ENCODE data around the gene ITPK1. TPM values are rescaled to one million over a fixed set of nuclear protein-coding genes. Genes with fewer than 3 reads are reported as not detected.
A peak's percentile ranks its signal among the peaks of the same experiment; 100 is the strongest.

ITPK1 gene
- total RNA-seq, 2 donors from 2014 or later: 77.1 to 118 TPM

- 64% methylated on average over 6 of the region's 6 CpGs for WGBS
- H3K4me1 ChIP-seq (replicated peaks): peaks cover 26% of the 10 kb centered on the region
- H3K27ac ChIP-seq: peak overlapping the region in 1 of 2 donors; percentile 80
- H3K4me3 ChIP-seq: no peak overlapping the region
- DNase-seq (ENCODE audit: low spot score): no peak
- TF ChIP-seq CTCF (IDR thresholded peaks at IDR 0.05) (no peak), POLR2A (IDR thresholded peaks at IDR 0.05) (no peak), POLR2AphosphoS5 (IDR thresholded peaks at IDR 0.05) (no peak)
- H3K36me3 ChIP-seq: no peaks in the 10 kb centered on the region
- H3K9me3 ChIP-seq: no peaks in the 10 kb centered on the region
- H3K27me3 ChIP-seq (replicated peaks; ENCODE audit: insufficient read depth): no peaks in the 10 kb centered on the region
- intact Hi-C loops (cut with DNase I): no loop called here
Observed at GRCh38 chr14:93054006-93054405, 61.7 kb downstream of the ITPK1 start.

GRCh38 chr14:93051600-93052546 is 63.9 kb downstream of the ITPK1 start:
- H3K4me3 ChIP-seq: no peak overlapping the region
- WGBS: 81% methylated on average over 9 of the region's 9 CpGs
- no peaks in the 10 kb centered on the region for H3K36me3 ChIP-seq
- no peak for TF ChIP-seq POLR2A (IDR thresholded peaks at IDR 0.05)
- TF ChIP-seq CTCF (IDR thresholded peaks at IDR 0.05): no peak
- peak; percentile 83 for TF ChIP-seq POLR2AphosphoS5 (IDR thresholded peaks at IDR 0.05)
- no peaks in the 10 kb centered on the region for H3K27me3 ChIP-seq (replicated peaks; ENCODE audit: insufficient read depth)
- H3K9me3 ChIP-seq: no peaks in the 10 kb centered on the region
- intact Hi-C loops (cut with DNase I): no loop called here
- DNase-seq (ENCODE audit: low spot score): peak; percentile 45
- peak overlapping the region; percentile 75 to 80 for H3K27ac ChIP-seq
- peaks cover 26% of the 10 kb centered on the region for H3K4me1 ChIP-seq (replicated peaks)

- intact Hi-C loops (cut with DNase I): no loop called here
- Histone ChIP-seq H3K27ac (peak overlapping the region; percentile 50 to 68), H3K9me3 (no peaks in the 10 kb centered on the region), H3K36me3 (no peaks in the 10 kb centered on the region), H3K4me3 (no peak overlapping the region), H3K4me1 (replicated peaks) (peaks cover 22% of the 10 kb centered on the region), H3K27me3 (replicated peaks; ENCODE audit: insufficient read depth) (no peaks in the 10 kb centered on the region)
- WGBS: 79% methylated on average over 12 of the region's 12 CpGs
- DNase-seq (ENCODE audit: low spot score): no peak
- no peak for TF ChIP-seq CTCF (IDR thresholded peaks at IDR 0.05)
- no peak for TF ChIP-seq POLR2A (IDR thresholded peaks at IDR 0.05)
- no peak for TF ChIP-seq POLR2AphosphoS5 (IDR thresholded peaks at IDR 0.05)
Observed at GRCh38 chr14:93050761-93051160, 65.0 kb downstream of the ITPK1 start.

- 16% methylated on average over 12 of the region's 12 CpGs for WGBS
- H3K4me3 ChIP-seq: no peak overlapping the region
- peaks cover 19% of the 10 kb centered on the region for H3K4me1 ChIP-seq (replicated peaks)
- no peaks in the 10 kb centered on the region for H3K36me3 ChIP-seq
- no peaks in the 10 kb centered on the region for H3K27me3 ChIP-seq (replicated peaks; ENCODE audit: insufficient read depth)
- no peaks in the 10 kb centered on the region for H3K9me3 ChIP-seq
- intact Hi-C loops (cut with DNase I): loop anchor here (5.0 kb wide), 1 partner anchor 88 kb away; no protein-coding TSS in a partner anchor
- peak overlapping the region; percentile 50 to 68 for H3K27ac ChIP-seq
- peak; percentile 54 for DNase-seq (ENCODE audit: low spot score)
- TF ChIP-seq POLR2AphosphoS5 (IDR thresholded peaks at IDR 0.05) (peak; percentile 57), CTCF (IDR thresholded peaks at IDR 0.05) (peak in 1 of 4 experiments; percentile 25), POLR2A (IDR thresholded peaks at IDR 0.05) (no peak)
Observed at GRCh38 chr14:93049867-93050331, 65.8 kb downstream of the ITPK1 start.

All from prostate gland (tissue), 2 donors.